Activated T-helper 17 cell treated with anti-CD3 and anti-CD28 coated beads, Interleukin-2, amount 50 U/mL, for 72 hours (primary cell): ENCODE data around the gene BIVM. TPM values are rescaled to one million over a fixed set of nuclear protein-coding genes. Genes with fewer than 3 reads are reported as not detected.
"Not testable (repeated sequence)": the region's sequence is repeated elsewhere in the genome, so short reads cannot be mapped to it uniquely, and the experiment has no call there.

Experiments used
- ATAC-seq: fragments of 150-1000 bp; cut with Tn5 transposase; replicated peaks from 2 replicates; pipeline ENCODE4 v1.10.0; 2021; ENCODE audit warnings: mild to moderate bottlenecking, moderate library complexity
- H3K27ac Mint-ChIP-seq: one replicate; pipeline ENCODE4 v1.8.0; 2022; ENCODE audit warnings: mixed read lengths
- H3K27me3 Mint-ChIP-seq: one replicate; pipeline ENCODE4 v1.8.0; 2022; ENCODE audit warnings: mixed read lengths
- H3K36me3 Mint-ChIP-seq: one replicate; pipeline ENCODE4 v1.8.0; 2022; ENCODE audit warnings: low read depth, mild to moderate bottlenecking, mixed read lengths
- H3K4me1 Mint-ChIP-seq: one replicate; pipeline ENCODE4 v1.8.0; 2022; ENCODE audit warnings: mixed read lengths
- H3K4me3 Mint-ChIP-seq: one replicate; pipeline ENCODE4 v1.8.0; 2022; ENCODE audit warnings: mild to moderate bottlenecking, mixed read lengths
- H3K9me3 Mint-ChIP-seq: one replicate; pipeline ENCODE4 v1.8.0; 2022; ENCODE audit warnings: mixed read lengths
- total RNA-seq, 2 donors: library from RNA; stranded (reverse); gene quantifications; one replicate each; pipeline ENCODE4 v1.2.3, GENCODE V29; 2022

Gene BIVM
- total RNA-seq, 2 donors from 2014 or later: 10.1 to 19.5 TPM

- peaks cover 32% of the 10 kb centered on the region for H3K36me3 Mint-ChIP-seq
- H3K27ac Mint-ChIP-seq: peak overlapping the region; percentile 72
- H3K4me1 Mint-ChIP-seq: peaks cover 16% of the 10 kb centered on the region
- no peaks in the 10 kb centered on the region for H3K9me3 Mint-ChIP-seq
- no peak for ATAC-seq
- H3K27me3 Mint-ChIP-seq: no peaks in the 10 kb centered on the region
- H3K4me3 Mint-ChIP-seq: peak overlapping the region; percentile 91
Observed at GRCh38 chr13:102774591-102775520, 24.1 kb upstream of the BIVM start.

DNA sequence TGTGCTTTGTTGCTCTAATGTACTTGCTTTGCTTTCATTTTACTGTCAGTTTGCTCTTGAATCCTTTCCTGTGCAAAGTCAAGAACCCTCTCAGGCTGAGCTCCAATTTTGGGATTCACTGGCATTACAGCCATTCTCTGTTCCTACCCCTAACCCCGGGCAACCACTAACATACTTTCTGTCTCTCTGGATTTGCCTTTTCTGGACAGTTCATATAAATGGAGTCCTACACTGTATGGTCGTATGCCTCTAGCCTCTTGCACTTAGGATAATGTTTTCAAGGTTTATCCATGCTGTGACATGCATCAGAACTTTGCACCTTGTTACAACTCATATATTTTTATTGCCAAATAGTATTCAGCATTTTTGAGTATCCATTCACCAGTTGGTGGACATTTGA lies 22.6 kb upstream of the BIVM start:
- peaks cover 3% of the 10 kb centered on the region for H3K9me3 Mint-ChIP-seq
- peaks cover 30% of the 10 kb centered on the region for H3K36me3 Mint-ChIP-seq
- no peak overlapping the region for H3K4me3 Mint-ChIP-seq
- no peaks in the 10 kb centered on the region for H3K27me3 Mint-ChIP-seq
- peaks cover 20% of the 10 kb centered on the region for H3K4me1 Mint-ChIP-seq
- no peak overlapping the region for H3K27ac Mint-ChIP-seq
- ATAC-seq: no peak

GRCh38 chr13:102777736-102778135 lies 21.2 kb upstream of the BIVM start:
- Mint-ChIP-seq H3K4me1 (peaks cover 14% of the 10 kb centered on the region), H3K27me3 (no peaks in the 10 kb centered on the region), H3K36me3 (peaks cover 15% of the 10 kb centered on the region), H3K9me3 (peaks cover 3% of the 10 kb centered on the region), H3K4me3 (no peak overlapping the region), H3K27ac (no peak overlapping the region)
- ATAC-seq: no peak

DNA sequence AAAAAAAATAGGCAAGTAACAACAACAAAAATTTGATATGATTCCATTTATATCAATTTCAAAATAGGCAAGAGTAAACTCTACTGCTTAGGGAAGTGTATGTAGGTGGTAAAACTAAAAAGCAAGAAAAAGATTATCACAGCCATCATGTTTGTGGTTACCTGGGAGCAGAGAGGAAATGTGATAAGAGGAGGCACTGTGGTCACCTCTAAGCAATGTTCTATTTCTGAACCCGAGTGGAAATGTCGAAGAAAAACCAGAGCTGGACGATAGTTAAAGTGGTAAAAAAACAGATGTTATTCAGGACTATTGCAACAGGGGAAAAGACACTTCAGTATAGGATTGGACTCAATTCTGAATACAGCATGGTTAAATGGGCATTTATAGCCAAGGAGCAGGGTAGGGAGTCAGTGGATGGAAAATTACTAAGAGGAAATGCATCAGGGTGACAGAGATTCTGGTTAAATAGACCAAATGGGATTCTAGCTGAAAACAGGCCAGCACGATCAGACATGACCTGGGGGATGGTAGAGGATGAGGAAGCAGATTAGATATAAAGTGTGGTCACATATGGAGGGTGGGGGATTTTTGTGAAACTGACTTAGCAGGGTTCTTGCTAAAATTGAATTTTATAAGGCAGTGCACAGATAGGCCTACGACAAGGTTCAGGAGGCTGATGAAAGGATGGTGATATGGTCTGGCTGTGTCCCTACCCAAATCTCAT lies 19.3 kb upstream of the BIVM start:
- peaks cover 14% of the 10 kb centered on the region for H3K4me1 Mint-ChIP-seq
- peaks cover 3% of the 10 kb centered on the region for H3K9me3 Mint-ChIP-seq
- ATAC-seq: peak; percentile 85
- H3K27me3 Mint-ChIP-seq: no peaks in the 10 kb centered on the region
- peak overlapping the region; percentile 76 for H3K4me3 Mint-ChIP-seq
- H3K27ac Mint-ChIP-seq: peak overlapping the region; percentile 94
- peaks cover 5% of the 10 kb centered on the region for H3K36me3 Mint-ChIP-seq

GRCh38 chr13:102780656-102781055 lies 18.3 kb upstream of the BIVM start:
- not testable (repeated sequence) for ATAC-seq, H3K36me3 Mint-ChIP-seq
- peak overlapping the region; percentile 76 for H3K4me3 Mint-ChIP-seq

GRCh38 chr13:102781591-102781990 lies 17.3 kb upstream of the BIVM start:
- Mint-ChIP-seq H3K9me3 (peaks cover 3% of the 10 kb centered on the region), H3K27ac (no peak overlapping the region), H3K4me1 (peaks cover 14% of the 10 kb centered on the region), H3K4me3 (no peak overlapping the region), H3K27me3 (no peaks in the 10 kb centered on the region), H3K36me3 (peaks cover 5% of the 10 kb centered on the region)
- no peak for ATAC-seq

More at GRCh38 chr13:102780656-102781055, 18.3 kb upstream of the BIVM start:
- Mint-ChIP-seq H3K4me1 (peaks cover 14% of the 10 kb centered on the region), H3K27ac (peak overlapping the region; percentile 94)
- H3K9me3 Mint-ChIP-seq, H3K27me3 Mint-ChIP-seq: not testable (repeated sequence)

GRCh38 chr13:102784483-102784882 lies 14.4 kb upstream of the BIVM start:
- no peak for ATAC-seq
- peaks cover 19% of the 10 kb centered on the region for H3K36me3 Mint-ChIP-seq
- no peaks in the 10 kb centered on the region for H3K27me3 Mint-ChIP-seq
- no peak overlapping the region for H3K4me3 Mint-ChIP-seq
- H3K9me3 Mint-ChIP-seq: peaks cover 3% of the 10 kb centered on the region
- peaks cover 12% of the 10 kb centered on the region for H3K4me1 Mint-ChIP-seq
- no peak overlapping the region for H3K27ac Mint-ChIP-seq

- H3K4me3 Mint-ChIP-seq: no peak overlapping the region
- H3K4me1 Mint-ChIP-seq: no peaks in the 10 kb centered on the region
- no peak overlapping the region for H3K27ac Mint-ChIP-seq
- no peaks in the 10 kb centered on the region for H3K27me3 Mint-ChIP-seq
- peaks cover 32% of the 10 kb centered on the region for H3K36me3 Mint-ChIP-seq
- no peaks in the 10 kb centered on the region for H3K9me3 Mint-ChIP-seq
- no peak for ATAC-seq
Observed at GRCh38 chr13:102788683-102789082, 10.2 kb upstream of the BIVM start.

GRCh38 chr13:102792396-102792795 lies 6.5 kb upstream of the BIVM start:
- no peaks in the 10 kb centered on the region for H3K9me3 Mint-ChIP-seq
- peaks cover 26% of the 10 kb centered on the region for H3K36me3 Mint-ChIP-seq
- no peak for ATAC-seq
- H3K27ac Mint-ChIP-seq: no peak overlapping the region
- no peaks in the 10 kb centered on the region for H3K4me1 Mint-ChIP-seq
- no peak overlapping the region for H3K4me3 Mint-ChIP-seq
- no peaks in the 10 kb centered on the region for H3K27me3 Mint-ChIP-seq

DNA sequence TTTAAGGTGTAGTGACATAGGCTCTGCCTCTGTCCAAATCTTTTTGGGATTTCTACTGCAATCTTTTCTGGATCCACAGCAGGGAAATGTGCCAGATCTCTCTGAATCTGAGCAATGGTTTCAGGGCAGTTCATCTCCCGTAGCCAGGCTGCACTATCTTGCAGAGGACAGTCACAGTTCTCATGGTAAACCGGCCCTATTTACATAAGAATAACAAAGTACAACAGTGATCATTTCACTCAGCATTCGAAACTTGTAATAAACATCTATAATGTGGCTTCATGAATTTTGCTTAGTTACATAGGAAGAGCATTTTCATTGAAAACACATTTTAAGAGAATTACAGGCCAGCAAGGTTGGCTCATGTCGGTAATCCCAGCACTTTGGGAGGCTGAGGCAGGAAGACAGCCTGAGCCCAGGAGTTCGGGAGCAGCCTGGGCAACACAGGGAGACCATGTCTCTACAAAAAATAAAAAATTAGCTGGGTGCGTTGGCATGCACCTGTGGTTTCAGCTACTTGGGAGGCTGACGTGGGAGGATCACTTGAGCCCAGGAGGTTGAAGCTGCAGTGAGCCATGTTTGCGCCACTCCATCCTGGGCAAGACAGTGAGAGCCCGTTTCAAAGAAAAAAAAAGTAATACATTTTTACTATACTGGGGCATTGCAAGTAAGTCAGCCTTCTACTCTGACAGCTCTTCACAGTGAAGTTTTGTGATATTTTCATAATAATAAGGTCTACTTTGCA lies 5.1 kb upstream of the BIVM start:
- no peaks in the 10 kb centered on the region for H3K9me3 Mint-ChIP-seq
- no peak for ATAC-seq
- H3K4me3 Mint-ChIP-seq: no peak overlapping the region
- no peak overlapping the region for H3K27ac Mint-ChIP-seq
- no peaks in the 10 kb centered on the region for H3K4me1 Mint-ChIP-seq
- peaks cover 20% of the 10 kb centered on the region for H3K36me3 Mint-ChIP-seq
- H3K27me3 Mint-ChIP-seq: no peaks in the 10 kb centered on the region

GRCh38 chr13:102799426-102800144 lies 666 bp downstream of the BIVM start:
- H3K4me1 Mint-ChIP-seq: peaks cover 8% of the 10 kb centered on the region
- H3K27ac Mint-ChIP-seq: no peak overlapping the region
- no peaks in the 10 kb centered on the region for H3K27me3 Mint-ChIP-seq
- peak overlapping the region; percentile 86 for H3K4me3 Mint-ChIP-seq
- no peaks in the 10 kb centered on the region for H3K9me3 Mint-ChIP-seq
- no peak for ATAC-seq
- no peaks in the 10 kb centered on the region for H3K36me3 Mint-ChIP-seq

DNA sequence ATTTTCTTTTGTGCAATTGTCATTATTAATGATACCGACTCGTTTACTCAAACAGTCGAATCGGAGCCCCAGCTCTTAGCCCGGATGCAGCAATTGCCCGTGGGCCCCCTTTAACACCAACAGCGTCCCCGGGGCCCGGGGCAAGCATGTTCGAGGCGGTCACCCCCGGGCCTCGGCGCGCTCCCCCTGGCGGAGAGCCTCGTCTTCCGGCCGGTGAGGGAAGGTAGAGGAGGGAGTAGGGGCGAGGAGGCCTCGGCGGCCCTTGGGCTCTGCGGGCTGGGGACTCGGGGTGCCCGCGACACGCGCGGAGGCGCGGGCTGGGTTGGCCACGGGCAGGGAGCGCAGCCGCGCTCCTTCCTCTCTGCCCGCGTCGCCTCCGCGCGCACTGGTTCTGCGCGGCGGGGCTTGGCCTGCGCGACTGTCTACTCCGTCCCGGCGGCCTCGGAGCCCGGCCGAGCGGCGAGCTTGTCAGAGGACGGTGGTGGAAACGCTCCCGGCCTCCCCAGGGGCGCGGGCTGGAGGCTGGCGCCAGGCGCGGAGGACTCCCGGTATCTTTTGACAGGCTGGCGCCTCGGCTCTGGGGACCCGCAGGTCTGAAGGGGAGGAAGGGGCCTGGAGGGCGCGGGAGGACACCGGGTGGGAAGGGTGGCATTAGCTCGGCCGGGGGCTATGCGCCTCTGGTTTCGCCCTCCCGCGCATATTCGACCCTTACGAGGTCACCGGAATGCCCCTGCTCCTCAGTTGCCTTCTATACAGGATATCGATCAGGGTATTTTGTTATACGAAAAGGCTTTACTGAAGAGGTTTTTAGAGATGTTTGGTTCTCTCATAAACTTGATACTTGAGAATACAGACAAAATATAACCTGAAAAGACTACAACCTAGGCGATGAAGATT lies 1.5 kb downstream of the BIVM start:
- ATAC-seq: peak; percentile 89
- no peaks in the 10 kb centered on the region for H3K36me3 Mint-ChIP-seq
- H3K4me3 Mint-ChIP-seq: peak overlapping the region; percentile 86
- no peaks in the 10 kb centered on the region for H3K9me3 Mint-ChIP-seq
- H3K27ac Mint-ChIP-seq: no peak overlapping the region
- peaks cover 8% of the 10 kb centered on the region for H3K4me1 Mint-ChIP-seq
- no peaks in the 10 kb centered on the region for H3K27me3 Mint-ChIP-seq

DNA sequence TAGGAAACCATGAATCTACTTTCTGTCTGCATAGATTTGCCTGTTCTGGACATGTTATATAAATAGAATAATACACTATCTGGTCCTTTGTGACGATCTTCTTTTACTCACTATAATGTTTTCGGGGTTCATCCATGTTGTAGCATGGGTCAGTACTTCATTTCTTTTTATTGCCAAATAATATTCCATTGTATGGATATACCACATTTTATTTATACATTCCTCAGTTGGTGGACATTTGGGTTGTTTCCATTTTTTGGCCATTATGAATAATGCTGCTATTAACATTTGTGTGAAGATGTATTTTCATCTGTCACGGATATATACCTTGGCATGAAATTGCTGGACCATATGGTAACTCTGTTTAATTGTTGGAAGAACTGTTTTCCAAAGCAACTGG lies 6.8 kb downstream of the BIVM start:
- Mint-ChIP-seq H3K4me3 (no peak overlapping the region), H3K27ac (no peak overlapping the region), H3K4me1 (peaks cover 8% of the 10 kb centered on the region), H3K9me3 (no peaks in the 10 kb centered on the region), H3K36me3 (peaks cover 6% of the 10 kb centered on the region), H3K27me3 (no peaks in the 10 kb centered on the region)
- no peak for ATAC-seq
